GM19395 (cell line): Measurements from ENCODE around the gene FAXDC2.

Experiments
- ATAC-seq: cut with Tn5 transposase; IDR thresholded peaks from one replicate; pipeline ENCODE4 v1.9.1; 2021; ENCODE audit warnings: mild to moderate bottlenecking, moderate library complexity; ENCODE audit not compliant: unreplicated experiment

The FAXDC2 gene, protein sequence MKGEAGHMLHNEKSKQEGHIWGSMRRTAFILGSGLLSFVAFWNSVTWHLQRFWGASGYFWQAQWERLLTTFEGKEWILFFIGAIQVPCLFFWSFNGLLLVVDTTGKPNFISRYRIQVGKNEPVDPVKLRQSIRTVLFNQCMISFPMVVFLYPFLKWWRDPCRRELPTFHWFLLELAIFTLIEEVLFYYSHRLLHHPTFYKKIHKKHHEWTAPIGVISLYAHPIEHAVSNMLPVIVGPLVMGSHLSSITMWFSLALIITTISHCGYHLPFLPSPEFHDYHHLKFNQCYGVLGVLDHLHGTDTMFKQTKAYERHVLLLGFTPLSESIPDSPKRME

DNA sequence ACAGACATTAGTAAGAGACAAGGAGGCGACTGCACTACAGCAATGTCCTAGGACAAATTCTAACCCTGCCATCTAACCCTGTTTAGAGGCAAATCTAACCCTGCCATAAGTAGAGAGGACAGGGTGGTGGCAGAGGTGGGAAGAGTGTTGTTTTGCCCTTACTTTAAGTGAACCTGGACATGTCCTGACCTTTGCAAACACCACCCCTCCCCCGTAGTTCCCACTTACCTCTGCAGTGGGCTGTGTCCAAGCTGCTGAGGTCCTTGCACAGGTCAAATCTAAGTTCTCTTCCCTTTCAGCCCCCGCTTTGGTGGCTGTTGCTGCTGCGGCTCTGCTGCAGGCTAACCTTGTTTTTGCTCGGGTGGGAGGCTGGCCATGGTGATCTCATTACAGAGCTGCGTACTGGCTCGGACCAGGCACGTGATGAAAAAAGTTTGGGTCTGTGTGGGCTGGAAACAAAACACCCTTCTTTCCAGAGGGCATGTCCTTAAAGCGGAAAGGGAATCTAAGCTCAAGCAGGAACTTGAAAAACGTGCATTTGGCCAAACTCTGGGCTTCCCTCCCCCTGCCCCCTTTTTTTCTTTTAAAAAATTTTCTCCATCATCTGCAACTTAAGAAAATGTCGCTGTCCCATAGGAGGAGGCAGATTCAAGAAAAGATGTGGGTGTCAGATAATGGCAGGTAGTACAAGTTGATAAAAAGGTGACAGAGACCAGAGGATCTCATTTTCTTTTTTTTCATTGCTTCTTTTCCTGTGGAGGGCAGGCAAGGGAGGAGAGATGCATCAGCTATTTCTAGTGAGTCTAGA lies at the start of gene FAXDC2:
FAXDC2 (minus strand) TSS at position 349 of the 808 bp plus-strand sequence. CDS start 12,425 bp downstream, outside the sequence.
- ATAC-seq = peak; percentile 55

DNA sequence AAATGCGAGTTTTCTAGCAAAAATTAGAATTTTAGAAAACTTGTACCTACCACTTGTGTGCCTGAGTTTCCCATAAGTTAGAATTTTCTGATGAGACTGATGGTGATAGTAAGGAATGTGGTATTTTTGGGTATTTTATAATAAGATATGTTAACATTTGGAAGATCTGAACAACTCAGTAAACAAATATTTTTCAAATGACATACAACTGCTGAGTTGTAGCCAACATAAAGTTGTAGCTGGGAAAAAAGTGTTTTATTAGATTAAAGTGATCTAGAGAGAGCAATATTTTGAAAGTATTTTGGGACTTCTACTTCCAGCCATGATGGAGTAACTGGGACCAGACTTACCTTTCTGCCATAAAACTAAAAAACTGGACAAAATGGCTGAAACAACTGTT lies 49.7 kb upstream of the FAXDC2 start:
- ATAC-seq = no peak

DNA sequence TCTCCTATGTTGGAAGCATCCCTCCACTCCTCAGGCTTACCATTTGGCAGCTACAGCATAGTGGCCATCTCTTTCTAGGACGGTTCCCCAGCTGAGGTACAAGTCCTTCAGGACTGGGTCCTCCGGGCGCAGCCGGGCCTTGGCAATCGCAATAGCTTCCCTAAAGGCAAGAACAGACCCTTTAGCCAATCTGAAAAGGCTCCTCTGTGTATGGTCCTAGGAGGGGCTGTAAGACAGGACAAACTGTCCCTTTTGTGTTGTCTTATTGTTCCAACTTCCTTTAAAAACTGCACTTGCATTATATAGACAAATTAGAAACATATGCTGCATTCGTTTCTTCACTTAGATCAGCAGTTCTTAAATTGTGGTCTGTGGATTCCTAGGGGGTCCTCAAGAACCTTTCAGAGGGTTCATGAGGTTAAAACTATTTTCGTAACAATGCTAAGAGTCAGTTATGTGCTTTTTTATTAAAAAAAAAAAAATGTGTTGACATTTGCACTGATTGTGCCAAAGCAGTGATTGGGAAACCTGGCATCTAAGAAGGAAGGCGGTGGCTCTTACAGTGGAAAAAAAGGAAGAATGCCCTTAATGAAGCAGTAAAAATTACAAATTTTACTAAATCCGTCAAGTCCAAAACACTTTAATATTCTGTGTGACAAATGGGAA lies 48.9 kb upstream of the FAXDC2 start:
- no peak for ATAC-seq

DNA sequence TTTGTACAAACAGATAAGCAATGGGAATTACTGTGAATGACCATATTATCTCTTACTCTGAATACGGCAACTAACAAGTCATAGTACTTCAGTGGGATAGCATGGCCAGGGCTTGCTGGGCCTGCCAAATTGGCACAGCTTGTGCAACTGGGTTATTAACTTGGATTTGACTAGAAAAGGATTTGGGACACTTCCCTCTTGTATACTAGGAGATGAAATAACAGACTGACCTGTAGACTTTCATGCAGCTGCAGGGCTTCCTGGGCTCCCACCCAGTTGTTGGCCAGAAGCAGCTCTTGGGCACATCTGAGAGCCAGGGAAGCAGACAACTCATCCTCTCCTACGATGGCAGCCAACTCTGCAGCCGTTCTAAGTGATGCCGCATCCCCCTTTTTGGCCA lies 47.8 kb upstream of the FAXDC2 start:
- ATAC-seq = no peak

DNA sequence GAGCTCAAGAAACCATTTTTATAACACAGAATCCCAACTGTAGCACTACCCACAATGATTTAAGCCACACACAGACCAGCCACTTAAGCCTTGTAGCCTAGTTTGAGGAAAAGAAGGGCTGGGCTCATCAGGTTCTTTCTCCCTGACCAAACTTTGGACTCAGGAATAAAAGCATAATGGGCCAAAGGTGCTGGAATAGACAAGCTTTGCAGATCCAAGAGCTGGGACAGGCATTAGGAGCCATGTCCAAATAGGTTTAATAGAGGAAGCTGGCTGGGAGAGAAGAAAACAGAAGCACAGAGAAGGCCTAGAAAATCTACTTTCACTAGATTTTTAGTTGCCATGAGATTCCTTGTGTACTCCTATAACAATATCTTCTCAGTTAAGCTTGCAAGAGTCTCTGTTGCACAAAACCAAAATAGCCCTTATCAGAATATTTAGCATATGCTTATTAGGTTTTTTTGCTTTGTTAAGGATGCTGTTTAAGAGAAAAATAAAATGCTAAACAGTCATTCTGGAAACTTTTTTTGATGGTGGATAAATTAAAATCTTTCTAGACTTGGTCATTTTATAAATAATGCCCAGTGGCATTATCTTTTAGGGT lies 46.3 kb upstream of the FAXDC2 start:
- ATAC-seq = no peak

DNA sequence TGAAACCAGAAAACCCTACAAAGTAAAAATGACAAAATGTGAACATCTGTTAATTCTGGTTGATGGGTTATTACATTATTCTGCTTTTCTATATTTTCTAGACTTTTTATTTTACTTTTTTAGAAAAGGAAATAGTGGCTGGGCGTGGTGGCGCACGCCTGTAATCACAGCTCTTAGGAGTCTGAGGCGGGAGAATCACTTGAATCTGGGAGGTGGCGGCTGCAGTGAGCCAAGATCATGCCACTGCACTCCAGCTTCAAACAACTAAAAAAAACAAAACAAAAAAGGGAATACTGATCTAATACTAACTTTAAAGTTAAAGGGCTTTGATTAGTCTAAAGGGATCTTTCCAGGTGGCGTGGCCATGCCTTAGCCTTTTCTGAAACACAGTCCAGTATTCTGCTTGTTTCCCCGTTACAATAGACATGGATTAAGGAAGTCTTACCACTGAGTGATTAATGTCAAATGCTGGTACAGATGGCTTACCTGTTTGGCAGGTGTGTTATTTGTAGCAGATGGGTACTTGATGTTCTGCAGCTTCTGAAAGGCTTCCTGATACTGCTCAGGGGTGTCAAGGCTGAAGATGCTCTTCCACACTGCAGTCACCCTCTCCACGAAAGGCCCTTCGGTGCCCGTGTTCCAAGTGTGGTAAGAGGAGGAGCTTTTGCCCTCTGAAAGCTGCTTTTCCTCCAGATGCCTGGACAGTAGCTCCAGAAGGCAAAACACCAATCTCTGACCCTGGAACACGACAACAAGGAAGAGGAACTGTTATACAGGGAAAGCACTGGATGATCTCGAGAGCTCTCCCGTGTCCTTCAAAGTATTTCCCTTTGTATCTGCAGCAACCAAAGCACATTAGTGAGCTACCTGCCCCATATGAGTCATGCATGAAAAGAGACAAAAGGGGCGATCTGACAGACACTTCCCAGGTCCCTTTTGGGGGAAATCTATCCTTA lies 45.5 kb upstream of the FAXDC2 start:
- ATAC-seq = no peak

DNA sequence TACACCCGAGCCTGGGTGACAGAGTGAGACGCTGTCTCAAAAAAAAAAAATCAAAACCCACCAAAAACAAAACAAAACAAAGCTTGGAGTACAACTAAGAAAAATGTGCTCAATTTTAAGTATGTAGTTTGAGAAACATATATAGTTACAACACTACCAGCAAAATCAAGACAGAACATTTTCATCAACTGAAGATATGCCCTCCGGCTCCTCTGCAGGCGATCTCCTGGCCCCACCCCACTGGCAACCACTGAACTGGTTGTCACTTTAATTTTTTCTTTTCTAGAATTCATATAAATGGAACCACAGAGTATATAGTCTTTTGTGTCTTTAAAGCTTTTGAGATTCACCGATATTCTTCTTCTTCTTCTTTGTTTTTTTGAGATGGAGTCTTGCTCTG lies 43.0 kb upstream of the FAXDC2 start:
- ATAC-seq = no peak

DNA sequence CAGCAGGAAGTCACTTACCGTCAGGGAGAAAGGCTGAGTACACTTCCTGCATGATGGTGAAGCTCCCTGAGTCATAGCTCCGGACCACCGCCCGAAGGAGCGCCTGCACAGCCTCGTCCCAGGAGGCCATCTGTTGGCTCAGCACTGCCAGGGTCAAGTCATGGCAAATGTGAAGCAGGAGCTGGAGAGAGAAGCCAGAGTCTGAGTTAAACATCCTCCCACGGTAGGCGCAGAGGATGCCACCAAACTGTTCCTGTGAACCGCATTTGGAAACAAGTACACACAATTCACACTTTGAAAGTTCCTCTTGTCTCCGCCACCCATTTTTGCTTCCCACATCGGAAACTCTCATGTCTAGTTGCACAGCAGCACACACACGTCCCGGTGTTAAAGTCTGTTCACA lies 42.0 kb upstream of the FAXDC2 start:
- ATAC-seq = no peak

DNA sequence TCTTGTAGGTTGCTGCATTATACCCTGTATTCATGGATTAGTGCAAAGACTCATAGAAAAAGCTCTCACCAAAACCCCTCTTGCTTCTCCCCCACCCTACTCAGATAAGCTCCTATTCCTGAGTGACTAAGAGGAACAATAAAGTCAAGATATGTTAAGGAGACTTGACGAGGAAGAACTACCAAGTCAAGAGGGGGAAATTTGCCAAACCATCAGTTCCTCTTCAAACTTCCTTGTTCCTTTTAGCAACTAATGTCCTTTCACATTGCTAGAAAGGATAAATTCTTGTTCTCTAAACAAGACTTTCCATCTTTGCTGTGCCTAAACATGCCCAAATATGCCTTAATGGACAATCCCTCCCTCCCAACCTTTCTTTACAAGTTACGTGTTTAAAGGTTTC lies 35.0 kb upstream of the FAXDC2 start:
- ATAC-seq = no peak

DNA sequence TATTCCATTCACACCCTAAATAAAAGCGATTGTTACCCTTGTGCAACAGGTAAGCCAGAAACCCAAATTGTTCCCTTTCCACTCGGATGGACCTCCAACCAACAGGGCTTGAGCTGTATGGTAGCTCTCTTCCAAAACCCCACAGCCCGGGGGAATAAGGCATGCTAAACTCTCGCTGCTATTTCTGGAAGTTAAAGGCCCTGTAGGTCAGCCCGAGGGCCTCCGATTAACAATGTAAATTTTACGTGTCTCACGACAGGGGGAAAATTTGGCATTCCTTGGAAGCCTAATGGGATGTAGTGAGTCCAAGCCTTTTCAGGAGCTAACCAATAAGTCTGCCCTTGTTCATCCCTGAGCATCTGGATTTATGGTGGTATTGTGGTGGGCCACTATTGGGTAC lies 34.0 kb upstream of the FAXDC2 start:
- ATAC-seq = no peak

DNA sequence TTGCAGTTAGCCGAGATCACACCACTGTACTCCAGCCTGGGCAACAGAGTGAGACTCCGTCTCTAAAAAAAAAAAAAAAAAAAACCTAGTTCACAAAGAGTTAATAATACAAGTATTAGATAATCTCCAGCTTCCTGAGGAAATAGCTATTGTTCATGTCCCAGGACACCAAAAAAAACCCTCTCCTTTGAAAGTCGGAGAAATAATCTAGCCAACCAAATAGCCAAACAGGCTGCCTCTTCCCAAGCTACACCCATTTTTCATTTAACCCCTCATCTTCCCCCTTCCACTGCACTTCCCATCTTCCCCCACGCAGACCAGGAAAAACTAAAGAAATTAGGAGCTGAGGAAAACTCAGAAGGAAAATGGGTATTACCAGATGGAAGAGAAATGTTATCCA lies 31.6 kb upstream of the FAXDC2 start:
- no peak for ATAC-seq

DNA sequence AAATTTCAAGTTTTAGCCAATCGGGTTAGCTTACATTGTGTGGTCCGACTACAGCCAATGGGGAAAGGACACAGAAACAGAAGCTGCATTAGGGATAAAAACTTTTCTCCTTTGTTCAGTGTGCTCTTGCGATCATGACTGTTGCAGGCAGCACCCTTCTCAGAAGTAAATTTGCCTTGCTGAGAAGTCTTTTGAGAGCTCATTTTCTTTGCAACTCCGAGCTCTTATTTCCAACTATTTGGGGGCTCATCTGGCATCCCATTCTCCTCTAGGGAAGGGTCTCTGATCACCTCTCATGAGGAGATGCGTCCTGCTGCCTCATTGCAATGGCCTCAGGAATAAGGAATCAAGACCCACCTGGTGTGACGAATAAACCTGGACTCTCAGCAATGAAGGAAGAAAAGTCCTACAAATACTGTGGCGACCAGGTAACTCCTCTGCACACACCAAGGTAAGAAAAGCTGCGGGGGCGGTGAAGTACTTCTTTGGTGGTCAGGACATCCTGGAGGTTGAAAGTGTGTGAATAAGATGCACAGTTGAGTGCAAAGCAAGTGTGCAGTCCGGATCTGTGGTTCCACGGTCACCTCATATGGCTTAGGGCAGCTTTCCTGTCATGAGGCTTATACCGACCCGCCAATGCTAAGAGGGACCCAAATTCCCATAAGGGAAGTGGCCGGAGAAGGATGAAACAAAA lies 28.4 kb upstream of the FAXDC2 start:
- ATAC-seq = no peak

DNA sequence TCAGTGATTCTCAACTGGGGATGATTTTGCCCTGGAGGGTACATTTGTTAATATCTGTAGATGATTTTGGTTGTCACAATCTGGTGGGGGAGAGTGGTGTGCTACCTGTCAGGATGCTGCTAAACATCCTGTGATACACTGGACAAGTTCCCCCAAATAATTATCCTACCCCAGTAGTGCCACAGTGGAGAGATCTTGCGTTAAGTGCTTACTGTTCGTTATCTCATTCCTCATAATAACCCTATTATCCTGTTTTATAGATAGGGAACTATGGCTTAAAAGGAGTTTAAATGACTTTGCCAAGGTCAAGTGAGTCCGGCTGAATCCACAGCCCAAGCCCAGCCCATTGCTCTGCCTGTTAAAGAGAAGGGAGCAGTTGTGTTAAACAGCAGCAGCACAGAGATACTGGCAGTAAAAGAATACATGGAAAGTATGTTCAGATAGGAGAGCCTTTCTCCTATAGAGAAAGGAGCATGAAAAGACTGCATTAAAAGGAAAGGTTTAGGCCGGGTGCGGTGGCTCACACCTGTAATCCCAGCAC lies 23.5 kb upstream of the FAXDC2 start:
- ATAC-seq = no peak

DNA sequence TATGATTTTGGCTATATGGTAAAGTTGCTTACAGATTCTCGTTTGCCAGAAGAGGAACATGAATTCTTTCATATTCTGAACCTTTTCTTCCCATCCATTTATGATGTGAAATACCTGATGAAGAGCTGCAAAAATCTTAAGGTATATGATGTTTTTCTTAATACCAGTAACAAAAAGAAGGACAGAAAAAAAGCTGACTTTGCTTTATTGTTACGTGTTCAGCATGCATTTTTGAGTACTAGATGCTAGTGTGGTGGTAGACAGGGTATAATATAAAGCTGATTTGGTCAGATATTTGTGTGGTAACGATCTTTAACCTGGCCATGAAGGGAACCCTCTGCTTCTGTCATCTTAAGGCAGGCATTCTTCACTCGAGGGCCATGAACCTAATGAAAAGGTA lies 21.3 kb upstream of the FAXDC2 start:
- no peak for ATAC-seq

DNA sequence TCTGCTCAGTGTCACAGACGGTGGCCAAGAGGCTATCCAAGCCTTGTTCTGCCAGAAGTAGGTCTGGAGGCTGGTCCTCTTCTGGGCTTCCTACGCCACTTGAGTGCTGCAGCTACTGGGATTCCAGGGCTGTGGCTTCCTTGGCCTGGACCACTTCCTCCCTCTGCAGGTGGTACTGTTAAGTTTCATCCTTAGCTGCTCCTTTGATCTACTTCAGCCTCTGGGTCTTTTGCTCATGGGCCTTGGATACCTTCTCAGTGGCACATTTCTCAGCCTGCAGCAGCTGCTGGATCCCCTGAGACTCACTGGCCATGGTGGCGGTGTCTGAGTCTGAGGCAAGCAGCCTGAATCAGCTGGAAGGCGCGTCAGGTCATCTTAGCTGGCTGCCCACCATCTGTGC lies 18.3 kb upstream of the FAXDC2 start:
- no peak for ATAC-seq

DNA sequence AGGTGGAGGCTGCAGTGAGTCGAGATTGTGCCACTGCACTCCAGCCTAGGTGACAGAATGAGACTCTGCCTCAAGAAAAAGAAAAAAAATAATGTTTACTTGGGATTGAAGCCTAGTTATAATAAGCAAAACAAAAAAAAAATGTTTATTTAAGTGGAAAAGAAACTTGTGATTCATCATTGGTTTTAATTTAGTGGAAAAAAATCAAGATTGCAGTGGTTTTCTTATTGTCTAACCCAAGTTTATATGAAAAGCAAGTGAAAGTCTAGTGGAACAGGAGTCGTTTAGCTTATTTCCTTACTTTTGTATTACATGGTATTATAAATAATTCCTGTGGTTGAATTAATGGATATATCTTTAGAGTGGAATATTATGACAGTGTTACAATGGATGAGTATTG lies 16.4 kb upstream of the FAXDC2 start:
- no peak for ATAC-seq

DNA sequence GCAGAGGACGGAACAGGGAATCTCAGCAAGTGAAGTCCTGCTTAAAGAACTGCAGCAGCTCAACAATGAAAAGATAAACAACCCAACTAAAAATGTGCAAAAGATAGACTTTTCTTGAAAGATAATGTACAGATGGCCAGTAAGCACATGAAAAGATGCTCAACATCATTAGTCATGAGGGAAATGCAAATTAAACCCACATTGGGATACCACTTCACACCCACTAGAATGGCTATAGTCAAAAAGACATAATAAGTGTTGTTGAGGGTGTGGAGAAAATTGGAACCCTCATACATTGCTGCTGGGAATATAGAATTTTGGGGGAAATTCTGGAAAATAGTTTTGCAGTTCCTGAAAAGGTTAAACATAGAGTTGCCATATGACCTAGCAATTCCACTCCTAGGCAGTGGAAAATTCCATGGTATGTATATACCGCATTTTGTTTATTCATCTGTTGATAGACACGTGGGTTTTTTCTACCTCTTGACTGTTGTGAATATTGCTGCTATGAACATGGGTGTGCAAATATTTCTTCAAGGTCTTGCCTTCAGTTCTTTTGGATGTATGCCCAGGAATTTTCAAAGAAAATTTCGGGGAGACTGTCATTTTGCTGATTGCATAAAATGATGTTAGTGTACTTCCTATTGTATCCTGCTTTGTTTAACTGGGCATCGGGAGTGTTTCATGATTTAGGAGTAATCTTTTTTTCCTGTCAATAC lies 15.2 kb upstream of the FAXDC2 start:
- no peak for ATAC-seq

DNA sequence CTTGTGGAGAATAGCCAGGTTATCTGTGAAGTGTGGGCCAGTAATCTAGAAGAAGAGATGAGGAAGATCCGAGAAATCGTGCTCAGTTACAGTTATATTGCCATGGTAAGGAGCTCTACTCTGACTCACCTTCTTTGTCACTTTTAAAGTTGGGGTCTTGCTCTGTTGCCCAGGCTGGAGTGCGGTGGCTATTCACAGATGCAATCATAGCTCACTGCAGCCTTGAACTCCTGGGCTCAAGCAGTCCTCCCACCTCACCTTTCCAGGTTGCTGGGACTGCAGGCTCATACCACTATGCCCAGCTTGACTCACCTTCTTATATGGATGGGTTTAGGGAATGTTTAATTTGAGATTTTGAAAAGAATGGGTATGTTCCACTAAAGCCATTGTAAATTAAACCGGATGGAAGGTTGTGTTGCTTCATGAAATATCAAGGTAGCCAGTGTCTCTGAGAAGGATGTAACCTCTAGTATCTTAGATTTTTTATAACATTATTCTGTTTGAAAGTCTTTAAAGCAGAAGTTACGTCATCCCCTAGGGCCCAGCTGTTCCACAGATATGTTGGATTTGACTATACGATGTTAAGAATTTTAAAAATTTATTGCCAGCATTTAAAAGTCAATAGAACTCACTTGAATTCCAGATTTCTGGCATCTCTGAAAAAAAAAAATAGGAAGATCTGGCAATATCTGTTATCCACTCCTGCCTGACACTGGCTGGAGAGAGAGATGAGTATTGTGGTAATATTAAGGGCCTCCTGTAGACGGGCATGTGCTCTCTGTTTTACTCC lies 13.1 kb upstream of the FAXDC2 start:
- ATAC-seq = no peak
